Activated CD4-positive, alpha-beta T cell treated with anti-CD3 and anti-CD28 coated beads, Interleukin-2, amount 50 U/mL, for 24 hours (primary cell): ENCODE measurements around the gene GSTCD.
"Not testable (repeated sequence)": the region's sequence is repeated elsewhere in the genome, so short reads cannot be mapped to it uniquely, and the experiment has no call there.

ENCODE experiments used
- DNase-seq, 2 donors: peaks; one replicate each; pipeline ENCODE4 v3.0.0-alpha.2; 2020; ENCODE audit warnings: low read depth in 1 of 2, low spot score in 1 of 2

The GSTCD gene, protein sequence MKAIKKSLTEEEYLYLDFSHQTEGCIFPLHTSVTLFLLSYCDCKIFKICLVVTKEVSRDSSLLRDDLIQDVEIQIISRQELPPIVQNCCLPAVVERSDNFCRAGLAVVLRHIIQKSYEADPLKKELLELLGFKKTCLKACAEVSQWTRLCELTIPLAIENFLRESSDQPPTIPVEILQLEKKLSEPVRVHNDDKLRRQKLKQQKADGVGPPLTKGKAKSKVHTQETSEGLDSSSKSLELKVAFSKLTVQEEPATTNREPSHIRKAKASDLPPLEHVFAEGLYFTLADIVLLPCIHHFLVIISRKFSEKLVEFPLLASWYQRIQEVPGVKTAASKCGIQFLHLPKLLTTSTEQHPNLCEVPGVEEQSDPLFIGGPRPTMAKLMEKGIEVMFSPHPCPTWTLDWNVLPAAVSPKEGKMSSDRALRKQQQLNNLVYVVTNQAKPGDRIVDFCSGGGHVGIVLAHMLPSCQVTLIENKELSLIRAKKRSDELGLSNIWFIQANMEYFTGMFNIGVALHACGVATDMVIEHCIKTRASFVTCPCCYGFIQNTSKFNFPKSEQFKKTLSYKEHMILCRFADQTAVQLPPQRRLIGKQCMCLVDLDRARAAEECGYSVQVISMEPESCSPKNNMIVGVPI

DNA sequence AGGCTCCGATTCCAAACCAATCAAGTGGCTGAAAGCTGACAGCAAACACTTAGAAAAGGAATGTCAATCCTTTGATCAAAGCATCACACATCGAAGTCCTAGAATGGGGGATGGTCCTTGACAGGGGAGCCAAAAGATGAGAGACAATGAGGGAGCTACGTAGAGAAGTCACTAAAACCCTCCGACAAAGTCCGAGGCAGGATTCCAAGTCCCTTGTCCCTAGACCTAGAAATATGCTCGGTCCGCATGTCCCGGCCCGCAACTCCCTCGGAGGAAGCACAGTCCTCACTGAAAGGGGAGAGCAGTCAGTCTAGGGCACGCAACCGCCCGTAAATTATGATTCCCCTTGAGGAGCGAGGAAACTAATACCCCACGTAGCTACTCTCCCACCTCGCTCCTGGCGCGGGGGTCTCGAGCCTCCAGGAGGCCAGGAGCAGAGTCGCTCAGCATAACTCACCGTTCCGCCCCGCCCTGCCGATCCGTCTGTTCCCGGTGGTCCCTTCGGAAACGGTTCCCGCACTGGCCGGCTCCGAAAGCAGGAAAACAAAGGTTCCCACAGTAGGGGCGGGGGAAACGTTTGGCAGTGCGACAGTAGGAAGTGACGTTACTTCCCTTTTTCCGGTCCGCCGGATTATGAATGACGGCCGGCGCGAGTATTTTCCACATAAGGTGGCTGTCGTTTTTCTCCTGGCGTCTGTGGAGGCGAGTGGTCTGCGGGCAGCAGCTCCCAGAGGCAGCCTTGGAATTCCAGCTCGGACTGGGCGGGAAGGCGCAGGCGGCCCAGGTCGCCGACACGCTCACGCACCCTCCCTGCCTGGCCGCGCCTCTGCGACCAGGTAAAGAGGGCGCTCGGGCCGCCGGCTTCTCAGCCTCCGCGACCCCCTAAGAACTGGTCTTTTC lies at the start of gene GSTCD, which contains the start of gene INTS12:
Gene GSTCD, plus strand, starts transcription at position 604 of the 900 bp plus-strand sequence. CDS start 8,830 bp downstream, outside the sequence.
Gene INTS12, minus strand, starts transcription at position 509 of the 900 bp plus-strand sequence. CDS start 8,684 bp downstream, outside the sequence.
- DNase-seq, result peak; percentile 78 to 90

DNA sequence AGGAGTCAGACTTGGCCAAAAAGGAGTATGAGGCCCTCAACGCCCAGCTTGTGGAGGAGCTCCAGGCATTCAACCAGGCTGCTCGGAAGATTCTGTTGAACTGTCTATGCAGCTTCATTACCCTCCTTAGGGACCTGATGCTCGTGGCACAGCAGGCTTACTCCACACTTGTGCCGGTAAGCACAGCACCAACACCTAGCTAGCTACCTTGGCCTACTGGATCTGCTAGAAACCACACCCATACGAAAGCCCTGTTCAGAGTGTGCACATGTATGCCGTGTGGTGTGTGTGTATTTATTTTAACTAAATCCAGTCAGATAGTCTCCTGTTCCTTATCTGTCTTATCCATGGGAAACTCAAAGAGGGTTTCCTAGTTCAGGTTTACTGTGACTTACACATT lies 49.4 kb upstream of the GSTCD start:
- DNase-seq, result no peak

DNA sequence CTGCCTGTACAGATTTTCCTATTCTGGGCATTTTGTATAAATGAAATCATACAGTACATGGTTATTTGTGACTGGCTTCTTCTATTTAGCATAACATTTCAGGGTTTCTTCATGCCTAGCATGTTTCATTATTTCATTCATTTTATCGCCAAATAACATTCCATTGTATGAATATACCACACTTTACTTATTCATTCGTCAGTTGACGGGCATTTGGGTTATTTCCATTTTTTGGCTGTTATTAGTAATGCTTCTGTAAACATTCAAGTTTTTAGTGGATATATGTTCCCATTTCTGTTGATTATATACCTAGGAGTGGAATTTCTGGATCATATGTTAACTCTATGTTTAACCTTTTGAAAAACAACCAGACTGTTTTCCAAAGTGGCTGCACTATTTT lies 47.6 kb upstream of the GSTCD start:
- DNase-seq, result no peak

DNA sequence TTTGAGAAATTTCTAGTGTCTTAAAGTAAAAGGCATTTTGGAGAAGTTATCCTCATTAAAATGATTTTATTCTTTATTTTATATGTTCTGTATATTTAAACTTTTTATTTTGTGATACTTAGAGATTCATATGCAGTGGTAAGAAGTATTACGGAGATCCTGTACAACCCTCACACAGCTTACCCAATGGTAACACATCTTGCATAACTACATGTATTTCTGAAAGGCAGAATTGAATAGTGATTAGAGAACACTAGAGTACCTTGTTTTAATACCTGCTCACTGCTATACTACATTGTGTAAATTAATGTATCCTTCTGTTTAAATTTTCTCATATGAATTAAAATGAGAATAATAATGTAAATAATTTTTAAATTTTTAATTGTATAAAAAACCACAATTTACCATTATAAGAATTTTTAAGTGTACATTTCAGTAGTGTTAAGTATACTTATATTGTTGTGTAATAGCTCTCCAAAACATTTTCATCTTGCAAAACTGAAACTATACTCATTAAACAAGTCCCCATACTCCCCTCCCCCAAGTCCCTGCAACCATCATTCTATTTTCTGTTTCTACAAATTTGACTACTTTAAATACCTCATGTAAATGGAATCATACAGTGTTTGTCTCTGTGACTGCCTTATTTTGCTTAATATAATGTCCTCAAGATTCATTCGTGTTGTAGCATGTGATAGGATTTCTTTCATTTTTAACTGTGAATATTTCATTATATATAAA lies 45.5 kb upstream of the GSTCD start:
- no peak for DNase-seq

DNA sequence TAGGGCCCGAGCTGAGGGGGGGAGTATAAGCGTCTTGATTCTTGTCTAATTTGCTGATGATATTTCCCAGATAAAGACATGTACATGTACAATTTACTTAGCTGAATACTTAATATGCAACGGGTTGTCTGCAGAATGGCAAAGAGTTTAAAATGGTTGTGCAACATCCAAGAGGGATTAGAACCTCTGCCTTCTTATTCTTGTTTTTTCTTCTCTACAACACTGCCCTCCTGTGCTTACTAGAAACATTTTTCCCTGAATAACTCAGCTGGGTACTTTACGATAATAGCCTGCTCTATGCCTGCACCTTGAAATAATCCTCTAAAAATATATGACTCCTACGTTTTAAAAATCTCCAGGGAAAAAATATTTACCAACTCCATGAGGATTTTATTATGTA lies 41.9 kb upstream of the GSTCD start:
- DNase-seq, result no peak

DNA sequence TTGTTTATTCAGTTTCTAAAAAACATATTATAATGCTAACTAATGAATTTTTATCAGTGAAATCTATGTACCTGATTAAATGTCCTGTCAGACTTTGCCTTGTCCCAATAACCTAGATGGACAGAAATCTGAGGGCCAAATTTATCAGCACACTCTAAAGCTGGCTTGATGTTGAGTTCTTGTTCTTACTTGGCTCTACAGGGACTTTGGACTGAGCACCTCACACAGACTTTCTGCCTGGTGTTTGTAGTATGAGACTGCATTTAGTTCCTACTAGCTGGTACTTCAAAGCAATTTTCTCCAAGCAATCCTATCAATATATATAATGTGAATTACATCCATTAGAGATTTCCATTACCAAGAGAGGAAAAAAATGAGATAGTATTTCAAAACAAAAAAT lies 37.9 kb upstream of the GSTCD start:
- no peak for DNase-seq

DNA sequence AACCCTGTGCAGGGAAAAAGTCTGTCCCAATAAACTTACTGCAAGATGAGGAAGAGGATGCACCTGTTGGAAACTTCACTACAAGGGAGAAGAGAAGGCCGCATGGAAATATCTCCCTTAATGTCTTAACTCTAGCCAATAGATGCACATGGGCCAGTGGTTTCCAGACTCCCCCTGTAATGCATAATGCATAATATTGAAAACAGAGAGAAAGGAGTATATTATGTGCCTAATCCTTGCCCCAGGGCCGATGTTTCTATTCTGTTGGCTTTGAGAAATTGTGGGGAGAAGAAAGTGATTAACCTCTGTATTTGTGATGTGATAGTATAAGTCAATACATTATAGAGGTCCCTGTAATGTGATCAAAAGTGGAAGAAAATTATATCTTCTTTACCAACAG lies 37.3 kb upstream of the GSTCD start:
- no peak for DNase-seq

DNA sequence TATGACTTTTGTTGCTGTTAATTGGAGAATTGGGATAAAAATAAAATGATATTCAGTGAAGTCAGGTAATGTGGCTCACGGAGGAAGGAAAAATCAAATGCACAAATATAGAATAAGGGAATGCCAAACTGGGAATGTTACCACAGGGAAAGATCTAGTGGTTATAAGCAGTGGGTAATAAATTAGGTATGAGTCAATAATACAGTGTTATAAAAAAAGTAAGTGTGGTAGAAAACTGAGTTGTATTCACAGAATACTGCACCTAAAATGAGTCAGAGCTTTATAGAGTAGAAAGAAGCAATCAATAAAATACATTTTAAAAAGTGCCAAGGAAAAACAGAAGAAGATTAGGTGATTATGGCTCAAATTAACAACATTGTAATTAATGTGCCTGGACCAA lies 34.6 kb upstream of the GSTCD start:
- DNase-seq, result no peak

DNA sequence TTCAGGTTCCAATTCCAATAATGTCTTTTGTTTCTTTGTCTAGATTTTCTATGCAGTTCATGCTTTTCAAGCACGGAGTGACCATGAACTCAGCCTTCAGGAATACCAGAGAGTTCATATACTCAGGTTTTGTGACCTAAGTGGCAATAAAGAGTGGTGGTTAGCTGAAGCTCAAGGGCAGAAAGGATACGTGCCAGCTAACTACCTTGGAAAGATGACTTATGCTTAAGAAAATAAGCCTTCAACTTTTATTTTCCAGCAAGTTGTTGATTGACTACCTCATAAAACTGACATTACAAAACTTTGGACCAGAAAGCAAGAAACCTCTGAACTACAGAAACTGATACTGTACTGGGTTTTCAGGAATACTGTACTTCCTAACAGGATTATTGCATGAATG lies 30.9 kb upstream of the GSTCD start:
- DNase-seq, result no peak

DNA sequence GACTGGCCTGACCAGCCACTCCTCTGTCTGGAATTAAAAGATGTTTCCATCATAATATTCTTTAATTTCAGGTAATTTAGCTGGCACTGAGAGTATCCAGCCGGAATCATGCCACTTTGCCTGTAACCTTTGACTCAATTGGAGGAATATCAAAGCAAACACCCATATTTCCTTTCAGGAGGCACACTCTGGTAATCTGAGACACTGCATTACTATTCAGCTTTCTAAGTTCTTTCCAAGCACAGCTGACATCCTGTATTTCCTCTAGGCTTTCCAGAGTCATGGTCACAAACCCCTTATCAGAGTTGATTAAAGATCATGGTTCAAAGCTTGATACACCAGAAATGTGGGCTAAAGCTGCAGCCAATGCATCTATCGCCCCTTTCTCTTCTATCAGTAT lies 29.4 kb upstream of the GSTCD start:
- no peak for DNase-seq

DNA sequence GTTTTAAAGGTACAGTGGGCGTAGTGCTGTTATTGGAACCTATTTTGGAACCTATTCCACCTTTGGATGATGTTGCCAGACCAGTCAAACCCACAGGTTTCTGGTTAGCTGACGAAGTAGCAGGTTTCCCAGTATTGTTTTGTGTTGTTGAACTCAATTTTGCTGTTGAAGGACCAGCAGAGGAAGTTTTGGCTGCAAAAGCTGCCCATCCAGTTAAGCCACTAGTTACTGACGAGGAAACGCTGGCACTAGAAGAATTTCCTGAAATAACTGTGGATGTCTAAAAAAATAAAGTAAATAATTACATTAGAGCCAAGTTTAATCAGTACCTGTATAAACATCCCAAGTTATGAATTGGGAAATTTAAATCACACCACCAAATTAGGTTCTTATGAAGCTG lies 25.5 kb upstream of the GSTCD start:
- no peak for DNase-seq

DNA sequence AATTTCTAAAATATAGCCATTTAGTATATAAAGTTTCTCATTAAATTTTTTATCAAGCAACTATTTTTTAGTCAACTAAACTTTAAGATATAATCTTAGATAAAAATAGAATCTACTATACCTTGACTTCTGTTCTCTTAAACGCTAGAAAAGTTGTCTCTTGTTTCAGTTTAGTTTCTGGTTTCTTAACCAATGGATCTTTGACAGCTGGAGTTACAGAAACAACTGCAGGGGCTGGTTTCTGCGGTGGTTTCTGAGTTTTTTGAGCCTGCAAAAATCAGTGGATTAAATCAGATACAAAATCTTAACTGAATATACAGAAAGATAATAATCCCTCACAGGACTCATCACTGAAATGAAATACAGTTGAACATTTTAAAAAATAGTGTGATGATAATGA lies 22.0 kb upstream of the GSTCD start:
- DNase-seq, result no peak

DNA sequence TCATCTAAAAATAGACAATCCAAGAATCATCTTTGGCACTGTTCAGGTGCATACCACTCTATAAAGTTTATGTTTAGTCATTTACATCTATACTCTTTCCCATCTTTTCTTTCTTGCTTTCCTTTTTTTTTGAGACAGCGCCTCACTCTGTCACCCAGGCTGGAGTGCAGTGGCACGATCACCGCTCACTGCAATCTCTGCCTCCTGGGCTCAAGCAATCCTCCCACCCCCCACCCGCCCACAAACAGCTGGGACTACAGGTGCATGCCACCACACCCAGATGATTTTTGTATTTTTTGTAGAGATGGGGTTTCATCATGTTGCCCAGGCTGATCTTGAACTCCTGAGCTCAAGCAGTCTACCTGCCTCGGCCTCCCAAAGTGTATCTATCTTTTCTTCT lies 13.8 kb upstream of the GSTCD start:
- DNase-seq, result not testable (repeated sequence)

DNA sequence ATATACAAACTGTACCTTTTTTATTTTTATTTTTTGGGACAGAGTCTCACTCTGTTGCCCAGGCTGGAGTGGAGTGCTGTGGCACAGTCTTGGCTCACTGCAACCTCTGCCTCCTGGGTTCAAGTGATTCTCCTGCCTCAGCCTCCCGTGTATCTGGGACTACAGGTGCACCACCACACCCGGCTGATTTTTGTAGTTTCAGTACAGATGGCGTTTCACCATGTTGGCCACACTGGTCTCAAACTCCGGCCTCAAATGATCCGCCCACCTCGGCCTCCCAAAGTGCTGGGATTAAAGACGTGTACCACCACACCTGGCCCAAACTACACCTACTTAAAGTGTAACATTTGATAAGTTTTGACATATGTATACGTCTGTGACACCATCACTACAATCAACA lies 12.8 kb upstream of the GSTCD start:
- not testable (repeated sequence) for DNase-seq

DNA sequence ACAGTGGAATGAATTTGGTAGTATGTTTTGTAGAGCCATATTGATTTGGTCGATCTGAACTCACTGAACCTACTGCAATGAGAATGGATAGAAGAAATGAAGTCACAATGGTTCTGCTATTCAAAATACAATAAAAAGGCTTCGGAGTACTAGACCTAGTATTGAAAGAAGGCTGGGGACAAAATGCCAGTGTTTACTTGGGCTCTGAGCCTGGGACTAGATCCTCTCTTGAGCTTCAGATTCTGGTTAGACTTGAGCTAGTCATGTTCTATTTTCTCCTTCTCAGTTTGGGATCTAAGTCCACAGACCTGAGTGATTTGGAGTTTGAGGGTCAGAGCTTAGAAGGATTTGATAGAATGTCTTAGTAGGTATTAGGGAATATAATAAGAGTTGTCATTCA lies 10.0 kb upstream of the GSTCD start:
- DNase-seq, result no peak

DNA sequence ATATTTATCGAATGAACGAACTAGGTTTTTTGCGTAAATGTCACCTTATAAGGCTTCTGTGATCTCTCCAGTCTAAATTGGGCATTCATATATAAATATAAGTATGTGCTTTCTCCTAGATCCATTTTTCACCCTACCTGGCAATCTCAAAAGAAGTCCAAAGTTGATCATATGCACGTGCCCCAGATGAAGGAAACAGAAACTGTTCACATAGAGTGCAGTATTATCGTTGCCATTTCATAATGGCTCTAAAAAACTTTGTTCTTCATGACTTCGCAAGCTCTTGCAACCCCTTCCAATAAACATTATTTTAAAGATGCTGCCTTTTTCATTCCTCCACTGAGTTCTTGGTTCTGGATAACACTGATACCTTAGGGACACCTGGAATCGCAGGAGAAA lies 803 bp upstream of the GSTCD start:
- no peak for DNase-seq

DNA sequence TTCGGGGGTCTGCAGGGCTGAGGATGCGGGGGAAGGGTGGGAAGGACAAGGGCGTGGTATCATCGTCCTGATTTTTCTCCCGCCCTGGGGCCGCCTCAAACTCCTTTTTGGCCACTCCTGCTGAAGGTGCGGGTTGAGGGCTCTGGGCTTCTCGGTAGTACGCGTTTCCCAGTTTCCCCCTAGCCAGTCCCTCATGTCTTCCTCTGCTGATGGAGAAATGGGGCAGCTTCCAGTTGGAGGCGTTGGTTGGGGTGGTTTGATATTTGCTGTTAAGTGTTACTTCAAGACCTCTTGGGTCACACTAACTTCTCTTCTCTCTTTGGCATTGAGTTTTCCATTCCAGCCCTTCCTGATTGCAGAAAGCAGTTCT lies 482 bp downstream of the GSTCD start:
- DNase-seq, result no peak

DNA sequence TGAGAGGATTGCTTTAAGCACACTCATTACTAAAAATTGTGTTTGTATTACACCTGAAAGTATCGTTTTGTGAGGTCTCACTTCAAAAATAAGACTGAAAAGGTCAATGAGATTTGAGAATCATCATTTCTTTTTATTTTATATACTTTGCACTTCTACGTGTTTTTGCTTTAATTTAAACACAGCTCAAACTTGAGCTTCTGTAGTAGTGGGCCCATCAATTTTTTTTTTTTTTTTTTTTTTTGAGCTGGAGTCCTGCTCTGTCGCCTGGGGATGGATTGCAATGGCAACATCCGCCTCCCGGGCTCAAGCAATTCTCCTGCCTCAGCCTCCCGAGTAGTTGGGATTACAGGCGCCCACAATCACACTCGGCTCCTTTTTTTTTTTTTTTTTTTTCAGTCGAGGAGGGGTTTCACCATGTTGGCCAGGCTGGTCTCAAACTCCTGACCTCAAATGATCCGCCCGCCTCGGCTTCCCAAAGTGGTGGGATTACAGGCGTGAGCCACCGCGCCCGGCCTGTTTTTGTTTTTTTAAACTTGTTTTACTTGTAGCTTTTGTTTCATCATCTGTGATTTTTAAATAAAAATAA lies 1.5 kb downstream of the GSTCD start:
- no peak for DNase-seq

DNA sequence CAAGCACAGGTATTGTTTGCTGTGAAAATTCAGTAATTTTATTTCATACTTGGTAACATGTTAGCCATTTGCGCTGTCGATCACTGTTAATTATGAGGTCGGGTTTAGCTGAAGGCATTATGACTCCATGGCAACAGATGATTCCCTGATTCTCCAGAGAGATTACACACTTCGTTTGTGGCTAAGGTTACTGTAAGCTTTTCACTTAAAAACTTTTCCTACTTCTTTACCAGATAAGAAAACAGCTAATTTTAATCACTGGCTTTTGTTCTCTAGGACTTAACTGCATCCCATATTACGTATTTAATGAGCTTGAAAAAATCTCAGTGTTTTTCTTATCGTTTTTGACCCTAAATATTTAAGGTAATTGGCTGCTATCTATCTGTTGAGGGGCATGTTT lies 2.1 kb downstream of the GSTCD start:
- DNase-seq, result no peak

DNA sequence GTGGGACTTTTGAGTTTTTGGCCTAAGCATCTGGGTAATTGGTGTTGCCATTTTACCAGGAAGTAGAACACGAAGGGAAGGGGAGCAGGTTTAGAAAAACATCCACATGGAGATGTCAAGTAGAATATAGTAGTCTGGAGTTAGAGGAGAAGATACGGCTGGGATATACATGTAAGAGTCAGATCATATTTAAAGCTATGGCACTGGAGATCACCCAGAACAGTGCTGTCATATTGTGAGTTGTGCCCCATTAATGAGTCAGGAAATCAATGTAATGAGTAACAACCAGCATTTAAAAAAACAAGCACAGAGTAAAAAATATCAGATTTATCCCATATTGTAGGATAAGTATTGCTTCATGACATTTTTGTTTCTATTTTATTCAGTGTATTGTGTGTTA lies 4.2 kb downstream of the GSTCD start:
- DNase-seq, result no peak

DNA sequence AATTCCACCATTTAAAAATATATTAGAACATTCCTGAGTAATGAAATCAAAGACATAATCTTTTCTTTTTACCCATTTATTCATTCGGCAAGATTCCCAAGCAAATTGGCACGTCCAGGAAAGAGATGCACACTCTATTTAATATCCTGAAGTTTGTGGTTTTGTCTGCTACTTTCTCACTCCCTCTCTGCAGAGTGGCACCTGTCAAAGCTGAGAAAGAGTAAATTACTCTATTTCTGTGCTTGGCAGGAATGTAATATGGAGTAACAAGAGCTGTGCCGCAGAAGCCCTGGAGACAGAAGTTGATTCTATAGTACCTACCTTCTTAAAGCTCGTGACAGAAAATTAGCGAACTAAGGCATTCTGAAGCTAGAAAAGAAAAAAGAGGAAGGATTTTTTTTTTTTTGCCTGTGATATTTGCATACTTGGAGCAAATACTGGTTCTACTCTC lies 5.5 kb downstream of the GSTCD start:
- DNase-seq, result no peak
